ENCODE results near the gene POLN. TPM values are rescaled to one million over a fixed set of nuclear protein-coding genes. Genes with fewer than 3 reads are reported as not detected.

The POLN gene
- total RNA-seq, 1 donor from 2014 or later, result 1.9 TPM

DNA sequence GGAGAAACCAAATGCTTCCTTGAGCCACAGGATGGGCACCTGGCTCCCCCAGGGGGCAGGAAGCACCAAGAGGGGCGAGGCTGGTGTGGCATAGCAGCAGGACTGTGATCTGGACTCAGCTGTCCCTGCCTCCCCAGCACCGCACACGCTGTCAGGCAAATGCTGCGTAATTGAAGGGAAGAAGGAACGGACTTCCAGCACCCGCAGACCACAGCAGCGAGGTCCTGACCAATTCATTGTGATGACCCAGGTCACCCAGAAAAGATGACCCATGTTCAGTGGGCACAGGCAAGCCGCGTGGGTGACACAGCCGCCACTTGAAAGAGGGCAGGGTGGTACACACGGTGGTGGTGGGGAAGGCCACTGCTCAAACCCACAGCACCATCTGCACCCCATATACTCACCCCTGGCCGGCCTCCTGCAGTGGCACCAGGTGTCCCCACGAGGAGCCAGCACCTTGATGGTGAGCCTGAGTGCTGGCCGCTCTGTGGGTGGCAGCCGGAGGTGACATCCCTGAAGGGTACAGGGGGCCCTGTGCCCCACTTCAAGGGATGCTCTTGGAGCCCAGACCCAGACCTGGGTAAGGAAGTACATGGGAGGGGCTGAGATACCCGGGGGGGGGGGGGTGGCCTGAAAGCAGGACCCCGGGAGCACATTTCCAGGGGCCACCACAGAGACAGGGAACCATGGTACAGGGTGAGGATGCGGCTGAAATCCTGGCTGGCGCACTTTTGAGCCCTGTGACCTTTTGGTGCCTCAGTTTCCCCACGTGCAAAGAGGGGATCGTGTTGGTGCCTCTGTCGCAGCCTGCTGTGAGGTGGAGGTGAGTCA lies 171.3 kb downstream of the POLN start:
- Mint-ChIP-seq H3K9me3 (no peaks in the 10 kb centered on the region), H3K36me3 (ENCODE audit: low read depth) (no peaks in the 10 kb centered on the region), H3K4me3 (no peak overlapping the region), H3K4me1 (no peaks in the 10 kb centered on the region), H3K27me3 (no peaks in the 10 kb centered on the region), H3K27ac (no peak overlapping the region)
- intact Hi-C loops (cut with micrococcal nuclease), result no loop called here
- DNase-seq, result no peak

DNA sequence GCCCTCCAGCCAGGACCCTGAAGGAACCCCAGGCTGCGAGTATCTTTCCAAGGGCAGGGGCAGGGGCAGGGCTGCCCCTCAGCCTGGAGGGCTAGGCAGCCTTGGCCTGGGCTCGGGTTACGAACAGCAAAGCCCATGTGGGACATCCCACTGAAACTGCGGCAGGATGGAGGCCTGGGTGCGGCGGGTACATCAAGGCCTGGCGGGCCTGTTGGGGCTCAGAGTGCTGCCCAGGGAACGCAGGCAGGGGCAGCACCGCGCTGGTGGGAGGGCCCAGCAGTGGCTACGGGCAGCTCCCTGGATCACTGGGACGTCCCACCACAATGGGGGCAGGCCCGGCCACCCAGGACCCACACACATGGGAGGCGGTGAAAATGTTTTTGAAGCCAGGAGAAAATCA lies 171.9 kb downstream of the POLN start:
- no peaks in the 10 kb centered on the region for H3K4me1 Mint-ChIP-seq
- DNase-seq, result no peak
- H3K4me3 Mint-ChIP-seq, result no peak overlapping the region
- H3K27ac Mint-ChIP-seq, result no peak overlapping the region
- no peaks in the 10 kb centered on the region for H3K27me3 Mint-ChIP-seq
- H3K9me3 Mint-ChIP-seq, result no peaks in the 10 kb centered on the region
- H3K36me3 Mint-ChIP-seq (ENCODE audit: low read depth), result no peaks in the 10 kb centered on the region
- intact Hi-C loops (cut with micrococcal nuclease), result no loop called here

DNA sequence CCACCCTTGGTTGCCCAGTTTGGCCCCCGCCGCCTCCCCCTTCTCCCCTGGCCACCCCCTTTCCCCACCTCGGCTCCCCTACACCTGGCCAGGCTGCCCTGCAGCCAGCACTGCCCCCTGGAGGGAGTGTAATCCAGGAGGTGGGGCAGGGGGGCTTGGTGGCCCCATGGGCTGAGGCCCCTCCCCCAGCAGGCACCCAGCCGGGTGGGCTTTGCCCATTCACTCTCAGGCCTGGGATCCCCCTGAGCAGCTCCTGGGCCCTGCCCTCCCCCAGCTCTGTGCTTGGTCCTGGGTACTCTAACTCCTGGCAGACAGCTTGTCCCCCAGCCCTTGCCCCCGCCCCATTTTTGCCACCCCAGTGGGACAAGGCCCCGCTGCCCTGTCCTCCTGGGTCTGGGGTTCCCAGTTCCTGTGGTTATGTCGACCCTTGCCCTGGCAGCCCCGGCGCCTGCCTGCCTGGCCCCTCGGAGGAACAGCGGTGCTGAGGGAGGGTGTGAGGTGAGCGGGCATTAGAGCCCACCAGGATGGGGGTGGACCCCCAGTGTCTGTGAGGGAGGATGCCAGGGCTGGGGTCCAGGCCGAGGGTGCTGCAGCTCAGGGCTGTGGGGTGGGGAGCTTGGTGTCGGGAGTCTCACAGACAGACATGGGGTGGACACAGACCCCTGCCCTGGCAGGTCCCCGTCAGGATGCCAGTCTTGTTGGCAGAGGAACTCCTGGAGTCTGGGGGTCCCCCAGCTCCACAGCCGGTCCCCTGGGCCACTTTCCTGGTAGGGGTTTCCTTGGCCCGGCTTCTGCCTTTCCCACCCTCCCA lies 172.6 kb downstream of the POLN start:
- intact Hi-C loops (cut with micrococcal nuclease), result no loop called here
- H3K36me3 Mint-ChIP-seq (ENCODE audit: low read depth), result peaks cover 2% of the 10 kb centered on the region
- no peak for DNase-seq
- no peak overlapping the region for H3K4me3 Mint-ChIP-seq
- H3K9me3 Mint-ChIP-seq, result no peaks in the 10 kb centered on the region
- H3K4me1 Mint-ChIP-seq, result no peaks in the 10 kb centered on the region
- H3K27ac Mint-ChIP-seq, result no peak overlapping the region
- H3K27me3 Mint-ChIP-seq, result no peaks in the 10 kb centered on the region

DNA sequence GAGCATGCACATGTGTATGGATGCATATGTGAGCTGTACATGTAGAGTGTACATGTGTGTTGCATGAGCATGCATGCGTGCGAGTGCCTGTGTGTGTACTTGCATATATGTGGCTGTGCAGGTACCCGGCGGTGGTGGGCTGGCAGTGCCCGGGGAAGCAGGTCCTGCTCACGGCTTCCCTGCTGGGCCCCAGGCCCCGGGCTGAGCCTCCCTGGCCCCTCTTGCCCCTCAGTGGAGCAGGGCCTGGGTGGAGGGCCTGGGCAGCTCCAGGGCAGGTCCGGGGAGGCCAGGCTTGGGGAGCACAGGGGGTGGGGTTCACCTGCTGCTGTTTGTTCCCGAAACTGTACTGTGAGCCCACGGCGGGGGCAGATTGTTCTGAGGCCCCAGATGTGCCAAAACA lies 173.4 kb downstream of the POLN start:
- H3K4me1 Mint-ChIP-seq, result no peaks in the 10 kb centered on the region
- peaks cover 2% of the 10 kb centered on the region for H3K36me3 Mint-ChIP-seq (ENCODE audit: low read depth)
- H3K27ac Mint-ChIP-seq, result no peak overlapping the region
- no peaks in the 10 kb centered on the region for H3K27me3 Mint-ChIP-seq
- H3K4me3 Mint-ChIP-seq, result no peak overlapping the region
- no peaks in the 10 kb centered on the region for H3K9me3 Mint-ChIP-seq
- no peak for DNase-seq
- intact Hi-C loops (cut with micrococcal nuclease), result no loop called here

DNA sequence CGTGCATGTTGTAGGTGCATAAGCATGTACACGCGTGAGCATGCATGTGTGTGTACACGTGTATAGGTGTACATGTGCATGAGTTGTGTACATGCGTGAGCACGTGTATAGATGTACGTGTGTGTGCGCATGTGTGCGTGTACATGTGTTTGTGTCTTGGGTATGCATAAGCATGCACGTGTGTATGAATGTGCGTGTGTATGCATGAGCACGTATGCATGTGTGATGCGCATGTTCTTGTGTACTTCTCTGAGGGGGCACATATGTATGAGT lies 173.8 kb downstream of the POLN start:
- H3K9me3 Mint-ChIP-seq, result no peaks in the 10 kb centered on the region
- H3K27ac Mint-ChIP-seq, result no peak overlapping the region
- intact Hi-C loops (cut with micrococcal nuclease), result no loop called here
- H3K36me3 Mint-ChIP-seq (ENCODE audit: low read depth), result peaks cover 2% of the 10 kb centered on the region
- H3K27me3 Mint-ChIP-seq, result no peaks in the 10 kb centered on the region
- H3K4me1 Mint-ChIP-seq, result no peaks in the 10 kb centered on the region
- DNase-seq, result no peak
- H3K4me3 Mint-ChIP-seq, result no peak overlapping the region

DNA sequence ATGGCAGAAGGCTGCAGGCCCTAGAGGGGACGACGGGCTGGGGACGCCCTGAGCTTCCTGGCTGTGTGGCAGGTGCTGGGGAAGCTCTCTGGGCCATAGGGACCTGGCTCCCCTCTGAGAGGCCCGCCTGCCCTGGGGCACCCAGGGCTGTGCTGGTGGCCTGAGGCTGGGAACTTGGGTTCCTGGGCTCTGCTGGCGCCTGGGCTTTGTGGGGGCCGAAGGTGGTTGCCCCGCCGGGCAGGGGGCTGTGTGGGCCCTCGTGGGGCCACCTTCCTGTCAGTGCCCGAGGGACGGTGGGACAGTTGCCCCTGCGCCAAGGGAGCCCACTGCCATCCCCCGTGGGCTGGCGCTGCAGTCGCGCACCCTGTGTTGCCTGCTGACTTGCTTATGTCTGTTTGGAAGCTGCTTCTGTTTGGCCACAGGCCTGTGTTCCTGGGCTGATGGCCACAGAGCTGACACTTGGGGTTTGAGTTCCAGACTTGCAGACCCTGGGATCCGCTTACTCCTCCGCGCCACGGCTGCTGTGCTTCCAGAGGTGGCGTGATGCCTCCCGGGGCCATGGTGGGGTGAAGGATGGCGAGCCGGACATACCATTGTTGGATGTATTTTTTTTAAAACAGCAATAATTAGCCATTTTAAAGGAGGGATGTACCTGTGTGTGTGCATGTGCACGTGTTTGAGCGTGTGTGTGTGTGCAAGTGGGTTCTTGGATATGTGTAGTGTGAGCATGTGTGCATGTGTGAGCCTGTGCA lies 174.3 kb downstream of the POLN start:
- Mint-ChIP-seq H3K9me3 (no peaks in the 10 kb centered on the region), H3K36me3 (ENCODE audit: low read depth) (peaks cover 2% of the 10 kb centered on the region), H3K4me1 (no peaks in the 10 kb centered on the region), H3K27me3 (no peaks in the 10 kb centered on the region), H3K27ac (no peak overlapping the region), H3K4me3 (no peak overlapping the region)
- intact Hi-C loops (cut with micrococcal nuclease), result no loop called here
- no peak for DNase-seq

DNA sequence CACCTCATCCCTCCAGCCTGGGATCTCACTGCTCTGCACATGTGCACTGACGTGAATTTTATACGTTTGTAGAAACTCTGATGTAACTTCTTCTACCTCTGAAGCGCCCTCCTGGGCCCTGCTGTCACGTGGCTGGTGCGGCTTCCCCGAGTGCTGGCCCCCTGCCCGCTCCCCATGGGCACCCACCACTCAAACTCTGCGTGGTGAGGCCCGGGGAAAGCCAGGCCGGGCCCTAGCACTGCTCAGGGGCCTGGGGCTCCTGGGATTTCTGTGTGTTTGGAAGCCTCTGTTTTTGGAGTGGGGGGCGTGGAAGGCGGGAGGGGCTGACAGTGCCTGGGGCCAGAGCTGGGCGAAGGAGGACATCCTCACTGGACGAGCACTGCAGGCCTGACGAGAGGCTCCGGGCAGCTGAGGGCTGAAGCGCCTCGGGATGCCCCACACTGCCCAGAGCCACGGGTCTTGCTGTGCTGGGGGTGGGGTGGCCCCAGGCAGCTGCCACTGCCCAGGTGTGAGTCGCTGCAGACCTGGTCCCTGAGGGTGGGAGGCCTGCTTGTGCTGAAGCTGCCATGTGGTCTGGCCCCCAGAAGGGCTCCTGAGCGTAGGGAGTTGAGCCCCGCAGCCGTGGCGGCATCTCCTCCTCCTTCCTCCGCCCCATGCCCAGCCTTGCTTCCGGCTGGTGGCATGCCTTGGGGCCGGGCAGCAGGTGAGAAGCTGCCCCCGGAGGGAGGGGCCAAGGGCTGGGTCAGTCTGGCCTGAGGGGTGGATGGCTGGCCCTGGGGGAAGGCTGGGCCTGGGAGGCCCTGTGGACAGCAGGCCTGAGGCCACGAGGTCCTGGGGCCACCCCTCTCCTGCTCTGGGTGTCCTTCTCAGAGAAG lies 175.1 kb downstream of the POLN start:
- Mint-ChIP-seq H3K9me3 (no peaks in the 10 kb centered on the region), H3K27me3 (peaks cover 2% of the 10 kb centered on the region), H3K36me3 (ENCODE audit: low read depth) (peaks cover 2% of the 10 kb centered on the region), H3K4me3 (no peak overlapping the region), H3K27ac (no peak overlapping the region), H3K4me1 (no peaks in the 10 kb centered on the region)
- intact Hi-C loops (cut with micrococcal nuclease), result no loop called here
- no peak for DNase-seq

DNA sequence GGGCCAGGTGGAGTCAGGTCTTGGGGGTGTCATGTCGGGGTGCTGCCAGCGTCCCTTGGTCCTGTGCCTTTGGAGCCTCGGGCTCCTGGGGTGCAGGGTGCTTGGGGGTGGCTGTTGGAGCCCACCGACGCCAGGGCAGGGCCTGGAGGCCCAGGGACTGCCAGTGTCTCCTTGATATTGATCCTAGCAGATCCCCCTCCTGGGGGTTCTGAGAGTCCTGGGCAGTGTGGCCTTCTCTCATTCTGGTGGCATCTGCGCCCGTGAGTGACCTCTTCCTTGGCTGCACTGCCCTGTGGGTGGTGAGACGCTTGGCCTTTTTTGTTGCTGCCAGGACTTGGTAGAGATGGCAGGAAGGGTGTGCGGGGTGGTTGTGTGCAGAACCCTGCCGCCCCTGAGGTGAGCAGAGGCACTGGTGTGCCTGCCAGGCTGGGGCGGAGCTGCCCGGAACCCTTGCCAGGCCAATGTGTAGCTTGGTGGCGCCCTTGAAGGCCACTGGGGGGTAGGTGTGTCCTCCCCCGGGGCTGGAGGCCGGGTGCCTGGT lies 175.8 kb downstream of the POLN start:
- Mint-ChIP-seq H3K36me3 (ENCODE audit: low read depth) (peaks cover 2% of the 10 kb centered on the region), H3K27me3 (peaks cover 2% of the 10 kb centered on the region)
- intact Hi-C loops (cut with micrococcal nuclease), result no loop called here

DNA sequence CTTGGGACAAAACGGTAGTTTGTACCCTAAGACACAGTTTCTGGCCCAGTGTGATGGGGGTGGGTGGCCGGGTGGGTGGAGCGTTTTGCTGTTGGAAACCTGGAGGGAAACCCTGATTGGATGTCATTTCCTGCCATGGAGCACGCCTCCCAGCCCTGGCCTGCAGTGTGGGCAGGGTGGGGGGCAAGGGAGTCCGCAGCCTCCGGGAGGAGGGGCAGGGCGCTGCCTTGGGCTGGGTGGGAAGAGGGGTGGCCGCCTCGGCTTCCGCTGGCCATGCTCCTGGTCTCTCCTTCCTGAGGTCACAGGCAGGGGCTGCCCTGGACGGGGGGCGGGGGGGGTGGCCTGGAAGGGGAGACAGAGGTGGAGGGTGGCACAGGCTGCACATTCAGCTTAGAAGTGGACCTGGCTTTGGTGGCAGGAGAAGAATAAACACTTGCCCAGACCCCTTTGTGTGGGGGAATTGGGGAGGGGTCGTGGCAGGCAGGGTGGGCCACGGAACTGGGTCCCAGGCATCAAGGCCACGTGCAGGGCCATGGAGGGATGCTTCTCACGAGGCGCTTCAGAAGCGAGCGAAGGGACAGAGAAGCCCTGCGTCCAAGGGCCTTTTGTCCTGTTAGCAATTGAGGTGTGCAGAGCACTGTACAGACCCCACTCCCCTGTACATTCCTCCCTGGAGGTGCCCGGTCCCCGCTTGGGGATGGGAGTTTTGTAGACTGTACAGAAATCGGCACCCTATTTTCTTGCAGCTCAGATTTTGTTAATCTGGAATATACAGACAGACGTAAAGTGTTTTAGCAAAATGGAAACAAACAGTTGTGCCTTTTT lies 176.6 kb downstream of the POLN start:
- DNase-seq, result no peak
- Mint-ChIP-seq H3K27ac (no peak overlapping the region), H3K4me3 (no peak overlapping the region), H3K4me1 (no peaks in the 10 kb centered on the region), H3K9me3 (no peaks in the 10 kb centered on the region), H3K27me3 (peaks cover 2% of the 10 kb centered on the region), H3K36me3 (ENCODE audit: low read depth) (peaks cover 2% of the 10 kb centered on the region)
- intact Hi-C loops (cut with micrococcal nuclease), result no loop called here

More for the DNA sequence above, 175.8 kb downstream of the POLN start:
- no peak for DNase-seq
- no peak overlapping the region for H3K27ac Mint-ChIP-seq
- no peak overlapping the region for H3K4me3 Mint-ChIP-seq
- H3K4me1 Mint-ChIP-seq, result no peaks in the 10 kb centered on the region
- no peaks in the 10 kb centered on the region for H3K9me3 Mint-ChIP-seq

DNA sequence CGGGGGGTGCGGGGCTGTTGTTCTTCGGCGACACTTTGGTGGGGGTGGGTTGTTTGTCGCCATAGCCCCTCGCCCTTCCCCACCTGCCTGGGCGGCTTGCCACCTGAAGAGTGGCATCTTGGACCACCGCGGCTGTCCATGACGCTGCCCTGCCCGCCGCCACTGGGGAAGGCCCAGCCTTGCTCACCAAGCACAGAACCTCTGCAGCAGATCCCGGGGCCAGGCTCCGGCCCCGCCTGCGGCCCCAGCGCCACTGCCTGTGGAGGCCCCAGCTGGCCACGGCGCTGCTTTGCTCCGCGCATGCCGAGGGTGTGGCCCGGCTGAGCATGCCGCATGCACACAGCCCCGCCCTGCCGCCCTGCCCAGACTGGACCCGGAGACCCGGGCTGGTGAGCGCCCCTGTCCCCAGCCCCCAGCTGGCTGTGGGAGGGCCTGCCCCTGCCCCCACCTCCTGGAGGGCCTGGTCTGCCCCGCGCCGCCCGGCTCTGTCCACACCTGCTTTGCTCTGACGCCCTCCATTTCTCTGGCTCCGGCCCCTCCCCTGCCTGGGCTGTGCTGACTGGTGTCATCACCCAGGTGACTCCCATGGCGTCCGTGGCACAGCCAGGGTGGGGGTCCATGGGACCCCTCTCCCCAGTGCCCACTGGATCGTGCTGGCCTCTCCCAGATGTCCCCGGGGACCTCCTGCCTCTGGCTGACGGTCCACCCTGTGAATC lies 177.5 kb downstream of the POLN start:
- no peaks in the 10 kb centered on the region for H3K9me3 Mint-ChIP-seq
- no peak overlapping the region for H3K27ac Mint-ChIP-seq
- H3K4me1 Mint-ChIP-seq, result no peaks in the 10 kb centered on the region
- H3K27me3 Mint-ChIP-seq, result peaks cover 2% of the 10 kb centered on the region
- H3K36me3 Mint-ChIP-seq (ENCODE audit: low read depth), result peaks cover 2% of the 10 kb centered on the region
- H3K4me3 Mint-ChIP-seq, result no peak overlapping the region
- intact Hi-C loops (cut with micrococcal nuclease), result no loop called here
- no peak for DNase-seq

DNA sequence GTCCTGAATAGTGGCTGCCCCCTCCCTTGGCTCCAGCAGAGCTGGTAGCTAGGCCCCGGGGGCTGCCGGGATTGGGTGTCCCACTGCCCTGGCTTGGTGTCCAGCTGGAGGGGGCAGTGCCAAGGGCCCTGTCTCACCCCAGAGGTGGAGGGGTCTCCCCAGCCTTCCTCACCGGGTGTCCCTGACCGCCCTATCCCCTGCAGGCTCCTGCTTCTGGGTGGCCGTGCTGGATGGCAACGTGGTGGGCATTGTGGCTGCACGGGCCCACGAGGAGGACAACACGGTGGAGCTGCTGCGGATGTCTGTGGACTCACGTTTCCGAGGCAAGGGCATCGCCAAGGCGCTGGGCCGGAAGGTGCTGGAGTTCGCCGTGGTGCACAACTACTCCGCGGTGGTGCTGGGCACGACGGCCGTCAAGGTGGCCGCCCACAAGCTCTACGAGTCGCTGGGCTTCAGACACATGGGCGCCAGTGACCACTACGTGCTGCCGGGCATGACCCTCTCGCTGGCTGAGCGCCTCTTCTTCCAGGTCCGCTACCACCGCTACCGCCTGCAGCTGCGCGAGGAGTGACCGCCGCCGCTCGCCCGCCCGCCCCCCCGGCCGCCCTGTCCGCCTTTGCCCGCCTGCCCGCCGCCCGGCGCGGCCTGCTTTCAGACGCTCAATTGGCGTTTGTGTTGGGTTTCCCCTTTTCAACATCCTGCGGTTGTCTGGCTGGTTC lies 178.2 kb downstream of the POLN start:
- peaks cover 2% of the 10 kb centered on the region for H3K36me3 Mint-ChIP-seq (ENCODE audit: low read depth)
- H3K27me3 Mint-ChIP-seq, result peaks cover 2% of the 10 kb centered on the region
- no peak for DNase-seq
- H3K4me1 Mint-ChIP-seq, result no peaks in the 10 kb centered on the region
- intact Hi-C loops (cut with micrococcal nuclease), result no loop called here
- H3K4me3 Mint-ChIP-seq, result no peak overlapping the region
- H3K9me3 Mint-ChIP-seq, result no peaks in the 10 kb centered on the region
- no peak overlapping the region for H3K27ac Mint-ChIP-seq

Measured in activated CD4-positive, alpha-beta T cell treated with anti-CD3 and anti-CD28 coated beads, Interleukin-2, amount 10 ng/mL, durations not matched to agents 24 days and 14 days (primary cell).